IMR-90 (cell line): ENCODE results near the gene ATXN3. TPM values are rescaled to one million over a fixed set of nuclear protein-coding genes. Genes with fewer than 3 reads are reported as not detected.
A peak's percentile ranks its signal among the peaks of the same experiment; 100 is the strongest.

Source experiments
- ATAC-seq: fragments of 200-7000 bp; cut with Tn5 transposase; 2 replicates; pipeline ENCODE4 v1.9.1; 2020; ENCODE audit warnings: low read depth, mild to moderate bottlenecking, moderate library complexity
- BruUV-seq: library from RNA; stranded (reverse); fragments of 400-500 nt; replicated peaks from 2 replicates; lab custom pipeline; 2021; lab: Mats Ljungman, UMichigan
- CTCF ChIA-PET: fragments of 300-600 bp; formaldehyde crosslinking; extraction: SDS; loops from one replicate; lab custom pipeline; 2021; ENCODE audit warnings: antibody characterized with exemption; lab: Yijun Ruan, JAX
- POLR2A ChIA-PET: fragments of 300-600 bp; sonication (Branson Sonifier 250); formaldehyde crosslinking; loops from one replicate; lab custom pipeline; 2022; ENCODE audit warnings: antibody characterized with exemption; ENCODE audit not compliant: unreplicated experiment; lab: Charles Lee
- DNase-seq: peaks from one replicate; pipeline ENCODE4 v3.0.0; 2013
- H2AFZ ChIP-seq: replicated peaks from 2 replicates; pipeline ENCODE3; 2013; ENCODE audit warnings: low read length, mild to moderate bottlenecking; ENCODE audit not compliant: poor library complexity
- H2AK5ac ChIP-seq: 2 replicates; pipeline ENCODE4 v1.6.1; 2013; ENCODE audit warnings: low read depth, low read length, inconsistent platforms
- H2AK9ac ChIP-seq: replicated peaks from 2 replicates; pipeline ENCODE3; 2013; ENCODE audit warnings: mild to moderate bottlenecking, low read depth, low read length, moderate library complexity; ENCODE audit not compliant: poor library complexity
- H2BK120ac ChIP-seq: 2 replicates; pipeline ENCODE4 v1.6.1; 2013; ENCODE audit warnings: low read depth, low read length, inconsistent platforms
- H2BK15ac ChIP-seq: 3 replicates; pipeline ENCODE4 v1.6.1; 2013; ENCODE audit warnings: low read depth, low read length, inconsistent platforms
- H2BK20ac ChIP-seq: 2 replicates; pipeline ENCODE4 v1.6.1; 2013; ENCODE audit warnings: low read depth, mild to moderate bottlenecking, inconsistent platforms, low read length, moderate library complexity
- H2BK5ac ChIP-seq: 2 replicates; pipeline ENCODE4 v1.6.1; 2013; ENCODE audit warnings: mild to moderate bottlenecking, low read depth, low read length, inconsistent platforms; ENCODE audit not compliant: poor library complexity, severe bottlenecking
- H3K14ac ChIP-seq: replicated peaks from 2 replicates; pipeline ENCODE4 v1.6.1; 2013; ENCODE audit warnings: low read depth, low read length, inconsistent platforms
- H3K18ac ChIP-seq: 2 replicates; pipeline ENCODE4 v1.6.1; 2013; ENCODE audit warnings: low read depth, low read length, control low read depth
- H3K23ac ChIP-seq: 2 replicates; pipeline ENCODE4 v1.6.1; 2013; ENCODE audit warnings: low read depth, low read length, inconsistent platforms
- H3K27ac ChIP-seq: 2 replicates; pipeline ENCODE4 v1.5.1; 2013; ENCODE audit warnings: mild to moderate bottlenecking, control low read depth, low read length; ENCODE audit not compliant: insufficient read depth
- H3K27me3 ChIP-seq: 2 replicates; pipeline ENCODE4 v1.6.1; 2013; ENCODE audit warnings: low read length; ENCODE audit not compliant: control insufficient read depth, insufficient read depth
- H3K36me3 ChIP-seq: 2 replicates; pipeline ENCODE4 v1.6.1; 2013; ENCODE audit warnings: low read length, mixed read lengths; ENCODE audit not compliant: control insufficient read depth, insufficient read depth
- H3K4ac ChIP-seq: 2 replicates; pipeline ENCODE4 v1.6.1; 2013; ENCODE audit warnings: low read depth, low read length, inconsistent platforms
- H3K4me1 ChIP-seq: 2 replicates; pipeline ENCODE4 v1.6.1; 2013; ENCODE audit warnings: low read length, mixed read lengths; ENCODE audit not compliant: control insufficient read depth, insufficient read depth
- H3K4me2 ChIP-seq: 2 replicates; pipeline ENCODE4 v1.6.1; 2013; ENCODE audit warnings: low read depth, mild to moderate bottlenecking, control low read depth, low read length, moderate library complexity
- H3K4me3 ChIP-seq: 2 replicates; pipeline ENCODE4 v1.5.1; 2013; ENCODE audit warnings: low read depth, mild to moderate bottlenecking, control low read depth, low read length, moderate library complexity; ENCODE audit not compliant: insufficient read depth
- H3K56ac ChIP-seq: 2 replicates; pipeline ENCODE4 v1.6.1; 2013; ENCODE audit warnings: low read length, inconsistent platforms; ENCODE audit not compliant: insufficient read depth; ENCODE audit errors: extremely low read depth
- H3K79me1 ChIP-seq, 2 experiments: 2 replicates each; pipeline ENCODE4 v1.6.1; 2013; ENCODE audit warnings: low read length in 2 of 2, inconsistent platforms in 1 of 2, low read depth in 1 of 2
- H3K9ac ChIP-seq: 2 replicates; pipeline ENCODE4 v1.6.1; 2013; ENCODE audit warnings: low read depth, low read length, control low read depth
- H3K9me1 ChIP-seq: 2 replicates; pipeline ENCODE4 v1.6.1; 2013; ENCODE audit warnings: low read length, inconsistent platforms; ENCODE audit not compliant: insufficient read depth
- H3K9me3 ChIP-seq: 2 replicates; pipeline ENCODE4 v1.6.1; 2013; ENCODE audit warnings: low read length; ENCODE audit not compliant: control insufficient read depth, insufficient read depth
- H4K20me1 ChIP-seq: 2 replicates; pipeline ENCODE4 v1.6.1; 2013; ENCODE audit warnings: low read length, inconsistent platforms; ENCODE audit not compliant: insufficient read depth
- H4K5ac ChIP-seq: 2 replicates; pipeline ENCODE4 v1.6.1; 2013; ENCODE audit warnings: mild to moderate bottlenecking, low read depth, low read length, control low read depth
- H4K8ac ChIP-seq, 2 experiments: 2 replicates each; pipeline ENCODE4 v1.6.1; 2013; ENCODE audit warnings: low read depth in 2 of 2, low read length in 2 of 2, control low read depth in 1 of 2, inconsistent platforms in 1 of 2
- H4K91ac ChIP-seq: 2 replicates; pipeline ENCODE4 v1.6.1; 2013; ENCODE audit warnings: low read depth, low read length, inconsistent platforms; ENCODE audit not compliant: insufficient read depth
- BHLHE40 ChIP-seq: fragments of 150-350 bp; IDR thresholded peaks from 2 replicates; pipeline ENCODE4 v1.6.1; 2016; ENCODE audit warnings: mild to moderate bottlenecking, low read depth, low read length
- FOS ChIP-seq: fragments of 150-350 bp; IDR thresholded peaks from 2 replicates; pipeline ENCODE4 v1.6.1; 2016; ENCODE audit warnings: low read depth, low read length
- MAFK ChIP-seq: IDR thresholded peaks from 2 replicates; pipeline ENCODE4 v1.6.1; 2012; ENCODE audit warnings: low read depth, low read length, improper control_type of control experiment
- MAZ ChIP-seq: IDR thresholded peaks from 2 replicates; pipeline ENCODE4 v1.6.1; 2012; ENCODE audit warnings: low read depth, mild to moderate bottlenecking, low read length, improper control_type of control experiment, moderate library complexity, borderline replicate concordance
- MXI1 ChIP-seq: IDR thresholded peaks from 2 replicates; pipeline ENCODE4 v1.6.1; 2012; ENCODE audit warnings: low read depth, mild to moderate bottlenecking, low read length, moderate library complexity, borderline replicate concordance
- NFE2L2 ChIP-seq: fragments of 150-350 bp; IDR thresholded peaks from 2 replicates; pipeline ENCODE4 v1.6.1; 2016; ENCODE audit warnings: low read depth, mild to moderate bottlenecking, low read length
- RAD21 ChIP-seq: IDR thresholded peaks from 2 replicates; pipeline ENCODE4 v1.6.1; 2012; ENCODE audit warnings: low read length, improper control_type of control experiment
- RCOR1 ChIP-seq: IDR thresholded peaks from 2 replicates; pipeline ENCODE4 v1.6.1; 2012; ENCODE audit warnings: mild to moderate bottlenecking, low read length, improper control_type of control experiment; ENCODE audit not compliant: insufficient replicate concordance
- RFX5 ChIP-seq: IDR thresholded peaks from 2 replicates; pipeline ENCODE4 v1.8.0; 2012; ENCODE audit warnings: low read depth, mild to moderate bottlenecking, low read length, moderate library complexity
- SMC3 ChIP-seq: fragments of 150-350 bp; IDR thresholded peaks from 2 replicates; pipeline ENCODE4 v1.6.1; 2016; ENCODE audit warnings: low read depth, mild to moderate bottlenecking, antibody characterized with exemption, low read length, moderate library complexity
- WGBS, 2 experiments: methylation state at CpG; one replicate each; pipeline versions ENCODE4 v1.1.5 to v1.1.7; 2013; ENCODE audit warnings: missing lambda C conversion rate in 2 of 2; ENCODE audit not compliant: insufficient read length in 1 of 2; ENCODE audit errors: extremely low coverage in 2 of 2; 5-methylcytosine and 5-hydroxymethylcytosine counted together
- dilution Hi-C: fragments of 300-500 bp; cut with HindIII; formaldehyde crosslinking; loops from one replicate; pipeline ENCODE4 v1.14.3; 2018; ENCODE audit warnings: low sequenced_read_pairs; ENCODE audit not compliant: unreplicated experiment
- in situ Hi-C: fragments of 300-500 bp; cut with MboI; formaldehyde crosslinking; loops from 3 replicates; pipeline ENCODE4 v1.14.3; 2019; ENCODE audit warnings: low sequenced_read_pairs, inconsistent platforms, mixed read lengths
- intact Hi-C: fragments of 100-400 bp; cut with micrococcal nuclease; formaldehyde crosslinking; loops from 2 replicates; pipeline ENCODE4 v1.10.0; 2022
- polyA plus RNA-seq, 3 experiments: library from polyadenylated mRNA; depleted of rRNA; stranded (reverse); fragments of >200 nt; gene quantifications; 2 replicates each; pipeline ENCODE4 v1.2.3, GENCODE V29; 2012; ENCODE audit warnings: low replicate concordance in 1 of 3
- total RNA-seq: library from RNA; depleted of rRNA; stranded (reverse); fragments of >200 nt; gene quantifications from 2 replicates; pipeline ENCODE4 v1.2.3, GENCODE V29; 2012
- TF ChIP-seq, protein P1 (sequence below): fragments of 150-350 bp; IDR thresholded peaks from 2 replicates; pipeline ENCODE4 v1.6.1; 2017; ENCODE audit warnings: mild to moderate bottlenecking, antibody characterized with exemption, low read length, low read depth
- TF ChIP-seq, protein P2 (sequence below): conservative IDR thresholded peaks from 2 replicates; pipeline ENCODE4 v1.5.1; 2012; ENCODE audit warnings: mild to moderate bottlenecking, low read depth, low read length, improper control_type of control experiment

Gene ATXN3
- total and polyA plus RNA-seq, 2 of the 4 experiments (the other 2 are of a cell fraction) = 9.0 to 13.9 TPM

DNA sequence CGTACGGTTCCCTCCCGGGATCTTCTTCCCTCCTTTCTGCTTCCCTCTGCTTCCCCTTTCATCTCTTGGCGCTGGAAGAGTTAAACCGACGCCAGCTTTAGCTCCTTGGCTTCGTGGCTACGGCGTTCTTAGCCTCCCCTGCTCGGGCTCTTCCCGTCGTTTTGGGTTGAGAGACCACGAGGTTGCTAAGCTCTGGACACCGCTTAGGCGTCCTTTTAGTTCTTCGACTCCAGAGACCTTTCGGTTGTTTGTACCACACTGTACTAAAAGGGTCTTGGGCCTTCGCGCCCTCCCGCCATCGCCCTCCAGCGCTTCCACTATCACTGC, 15.9 kb upstream of the ATXN3 start:
- H3K4me1 ChIP-seq = peaks cover 2% of the 10 kb centered on the region; the same call in 1 of the 2 replicates
- ChIA-PET POLR2A (interaction anchor here (0.7 to 0.8 kb wide), 3 partner anchors 177 to 386 kb away, joined by 3 to 15 read pairs (median 6); no protein-coding TSS in a partner anchor), CTCF (interaction anchor here (0.6 to 1.4 kb wide), 4 partner anchors 10 to 365 kb away, joined by 3 to 14 read pairs (median 4); partner anchors contain the start of gene ATXN3)
- DNase-seq = peak; percentile 20
- in situ Hi-C loops = loop anchor here (5.0 to 10.0 kb wide), 3 partner anchors 335 to 672 kb away; partner anchors contain the start of gene GOLGA5
- peak overlapping the region; percentile 93 for H4K5ac ChIP-seq
- H2BK5ac ChIP-seq = peak overlapping the region; percentile 96
- H3K27ac ChIP-seq = peak overlapping the region; percentile 98
- TF ChIP-seq SMC3 = no peak
- no peak for TF ChIP-seq MAFK
- TF ChIP-seq RAD21 = no peak
- TF ChIP-seq, protein P1, sequence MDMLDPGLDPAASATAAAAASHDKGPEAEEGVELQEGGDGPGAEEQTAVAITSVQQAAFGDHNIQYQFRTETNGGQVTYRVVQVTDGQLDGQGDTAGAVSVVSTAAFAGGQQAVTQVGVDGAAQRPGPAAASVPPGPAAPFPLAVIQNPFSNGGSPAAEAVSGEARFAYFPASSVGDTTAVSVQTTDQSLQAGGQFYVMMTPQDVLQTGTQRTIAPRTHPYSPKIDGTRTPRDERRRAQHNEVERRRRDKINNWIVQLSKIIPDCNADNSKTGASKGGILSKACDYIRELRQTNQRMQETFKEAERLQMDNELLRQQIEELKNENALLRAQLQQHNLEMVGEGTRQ = no peak
- TF ChIP-seq FOS = no peak
- no peak for TF ChIP-seq RFX5
- TF ChIP-seq NFE2L2 = no peak
- TF ChIP-seq MAZ = no peak
- no peak for TF ChIP-seq RCOR1
- TF ChIP-seq MXI1 = no peak
- TF ChIP-seq BHLHE40 = no peak
- TF ChIP-seq, protein P2, sequence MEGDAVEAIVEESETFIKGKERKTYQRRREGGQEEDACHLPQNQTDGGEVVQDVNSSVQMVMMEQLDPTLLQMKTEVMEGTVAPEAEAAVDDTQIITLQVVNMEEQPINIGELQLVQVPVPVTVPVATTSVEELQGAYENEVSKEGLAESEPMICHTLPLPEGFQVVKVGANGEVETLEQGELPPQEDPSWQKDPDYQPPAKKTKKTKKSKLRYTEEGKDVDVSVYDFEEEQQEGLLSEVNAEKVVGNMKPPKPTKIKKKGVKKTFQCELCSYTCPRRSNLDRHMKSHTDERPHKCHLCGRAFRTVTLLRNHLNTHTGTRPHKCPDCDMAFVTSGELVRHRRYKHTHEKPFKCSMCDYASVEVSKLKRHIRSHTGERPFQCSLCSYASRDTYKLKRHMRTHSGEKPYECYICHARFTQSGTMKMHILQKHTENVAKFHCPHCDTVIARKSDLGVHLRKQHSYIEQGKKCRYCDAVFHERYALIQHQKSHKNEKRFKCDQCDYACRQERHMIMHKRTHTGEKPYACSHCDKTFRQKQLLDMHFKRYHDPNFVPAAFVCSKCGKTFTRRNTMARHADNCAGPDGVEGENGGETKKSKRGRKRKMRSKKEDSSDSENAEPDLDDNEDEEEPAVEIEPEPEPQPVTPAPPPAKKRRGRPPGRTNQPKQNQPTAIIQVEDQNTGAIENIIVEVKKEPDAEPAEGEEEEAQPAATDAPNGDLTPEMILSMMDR = no peak
- no peaks in the 10 kb centered on the region; the same call in 1 of the 2 replicates for H4K20me1 ChIP-seq
- peak overlapping the region; percentile 99 for H3K23ac ChIP-seq
- H4K91ac ChIP-seq = peak overlapping the region; percentile 98
- peak overlapping the region; percentile 99 for H3K4ac ChIP-seq
- peak overlapping the region; percentile 89 for H3K4me2 ChIP-seq
- no peak overlapping the region for H2BK15ac ChIP-seq
- intact Hi-C loops = loop anchor here (5.0 kb wide), 1 partner anchor 470 kb away; no protein-coding TSS in a partner anchor
- peak overlapping the region; percentile 92 for H2AK5ac ChIP-seq
- H3K9ac ChIP-seq = peak overlapping the region; percentile 97
- peak overlapping the region; percentile 95 for H3K4me3 ChIP-seq
- no peaks in the 10 kb centered on the region; the same call in 1 of the 2 replicates for H3K9me1 ChIP-seq
- H3K9me3 ChIP-seq = no peaks in the 10 kb centered on the region
- no peaks in the 10 kb centered on the region for H3K27me3 ChIP-seq
- H4K8ac ChIP-seq = peak overlapping the region; percentile 94 to 98
- H3K36me3 ChIP-seq = no peaks in the 10 kb centered on the region; the same call in none of the 2 replicates
- peak; percentile 30 for ATAC-seq
- H3K79me1 ChIP-seq = peaks cover 25 to 73% of the 10 kb centered on the region in 2 experiments
- dilution Hi-C loops = no loop called here
- H2BK20ac ChIP-seq = no peak overlapping the region
- TSS peak; percentile 50 for BruUV-seq
- peak overlapping the region; percentile 76 for H3K18ac ChIP-seq
- peak overlapping the region; percentile 93 for H3K56ac ChIP-seq
- peak overlapping the region; percentile 97 for H2AK9ac ChIP-seq
- WGBS, 2 experiments = 0% methylated on average over 8 of the region's 22 CpGs; no CpG with 5 or more reads in 1 of the 2 experiments
- H2BK120ac ChIP-seq = peak overlapping the region; percentile 96
- peak overlapping the region; percentile 98 for H3K14ac ChIP-seq
- peak overlapping the region; percentile 100 for H2AFZ ChIP-seq
